COLO829 (cell line): Measurements from ENCODE around the gene NAT16.
"Not testable (repeated sequence)": the region's sequence is repeated elsewhere in the genome, so short reads cannot be mapped to it uniquely, and the experiment has no call there.

ENCODE experiments used
- DNase-seq: peaks from one replicate; pipeline ENCODE4 v3.0.0; 2012; ENCODE audit warnings: low spot score

NAT16 gene

GRCh38 chr7:101156866-101157589 lies 23.1 kb downstream of the NAT16 start:
- DNase-seq, result no peak

GRCh38 chr7:101156277-101156676 lies 23.8 kb downstream of the NAT16 start:
- DNase-seq, result no peak

GRCh38 chr7:101155303-101155702 lies 24.8 kb downstream of the NAT16 start:
- DNase-seq, result no peak

- no peak for DNase-seq
Observed at GRCh38 chr7:101154693-101155102, 25.4 kb downstream of the NAT16 start.

GRCh38 chr7:101153969-101154692 lies 26.0 kb downstream of the NAT16 start, which contains the start of gene AP1S1:
Gene AP1S1, plus strand, starts transcription at chr7:101154476. Its CDS starts 39 bp downstream, at chr7:101154515.
- DNase-seq, result peak; percentile 100

- no peak for DNase-seq
Observed at GRCh38 chr7:101151908-101152651, 28.0 kb downstream of the NAT16 start.

- DNase-seq, result no peak
Observed at GRCh38 chr7:101140746-101141382, 39.2 kb downstream of the NAT16 start.

GRCh38 chr7:101140339-101140699 lies 39.8 kb downstream of the NAT16 start:
- DNase-seq, result peak; percentile 83

- peak; percentile 94 for DNase-seq
Observed at GRCh38 chr7:101138213-101138870, 41.8 kb downstream of the NAT16 start.

GRCh38 chr7:101137651-101138212 lies 42.4 kb downstream of the NAT16 start:
- DNase-seq, result no peak

- DNase-seq, result no peak
Observed at GRCh38 chr7:101134399-101134980, 45.6 kb downstream of the NAT16 start.

GRCh38 chr7:101133621-101134398 lies 46.3 kb downstream of the NAT16 start:
- no peak for DNase-seq

- DNase-seq, result not testable (repeated sequence)
Observed at GRCh38 chr7:101132626-101133600, 47.2 kb downstream of the NAT16 start.

GRCh38 chr7:101129603-101130117 lies 50.4 kb downstream of the NAT16 start:
- DNase-seq, result no peak

GRCh38 chr7:101128040-101128834 lies 51.9 kb downstream of the NAT16 start:
- DNase-seq, result no peak

- no peak for DNase-seq
Observed at GRCh38 chr7:101127460-101128039, 52.5 kb downstream of the NAT16 start.

GRCh38 chr7:101126651-101127459 lies 53.2 kb downstream of the NAT16 start, which contains the start of gene SERPINE1:
Gene SERPINE1, plus strand, starts transcription at chr7:101127104. Its CDS starts 1,290 bp downstream, at chr7:101128394.
- DNase-seq, result peak; percentile 84
